ENCODE measurements around the gene CENPVL2.
"Not testable (repeated sequence)": the region's sequence is repeated elsewhere in the genome, so short reads cannot be mapped to it uniquely, and the experiment has no call there.

Gene CENPVL2
- total RNA-seq, result 0 reads per million in 4 experiments

DNA sequence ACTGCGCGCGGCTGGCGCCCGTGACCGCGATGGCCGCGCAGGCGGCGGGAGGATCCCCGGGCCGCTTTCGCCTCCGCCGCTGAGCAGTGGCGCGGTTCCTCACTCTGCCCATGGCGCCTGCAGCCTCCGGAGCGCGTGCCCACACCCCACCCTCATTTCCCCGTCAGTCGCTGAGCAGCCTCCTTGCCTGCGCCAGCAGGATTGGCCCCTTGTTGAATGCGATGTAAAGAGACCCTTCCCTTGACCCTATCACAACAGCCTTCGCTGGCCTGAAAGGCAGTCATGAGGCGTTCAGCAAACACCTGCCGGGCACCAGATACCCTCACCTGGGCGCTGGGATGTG lies at the start of gene CENPVL2:
CENPVL2 (minus strand) TSS at position 112 of the 343 bp plus-strand sequence; CDS start at position 112, 0 bp downstream.
- not testable (repeated sequence) for DNase-seq

DNA sequence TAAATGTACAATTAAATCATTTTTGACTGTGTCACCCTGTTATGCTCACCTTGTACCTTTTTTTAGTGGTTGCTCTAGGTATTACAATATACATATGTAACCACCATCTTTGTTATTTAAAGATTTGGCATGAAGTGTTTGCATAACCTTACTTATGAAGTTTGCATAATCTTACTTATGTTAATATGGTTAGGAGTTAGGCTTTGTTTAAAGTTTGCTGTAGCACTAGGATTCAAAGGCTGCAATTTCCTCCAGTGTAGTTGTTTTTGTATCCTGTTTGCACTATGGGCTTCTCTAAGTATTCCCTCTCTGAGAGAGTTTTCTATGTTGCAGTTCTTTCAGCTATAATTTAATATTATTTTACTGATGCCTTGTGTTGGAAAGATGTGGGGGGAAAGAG lies 45.6 kb upstream of the CENPVL2 start:
- no peak for DNase-seq

DNA sequence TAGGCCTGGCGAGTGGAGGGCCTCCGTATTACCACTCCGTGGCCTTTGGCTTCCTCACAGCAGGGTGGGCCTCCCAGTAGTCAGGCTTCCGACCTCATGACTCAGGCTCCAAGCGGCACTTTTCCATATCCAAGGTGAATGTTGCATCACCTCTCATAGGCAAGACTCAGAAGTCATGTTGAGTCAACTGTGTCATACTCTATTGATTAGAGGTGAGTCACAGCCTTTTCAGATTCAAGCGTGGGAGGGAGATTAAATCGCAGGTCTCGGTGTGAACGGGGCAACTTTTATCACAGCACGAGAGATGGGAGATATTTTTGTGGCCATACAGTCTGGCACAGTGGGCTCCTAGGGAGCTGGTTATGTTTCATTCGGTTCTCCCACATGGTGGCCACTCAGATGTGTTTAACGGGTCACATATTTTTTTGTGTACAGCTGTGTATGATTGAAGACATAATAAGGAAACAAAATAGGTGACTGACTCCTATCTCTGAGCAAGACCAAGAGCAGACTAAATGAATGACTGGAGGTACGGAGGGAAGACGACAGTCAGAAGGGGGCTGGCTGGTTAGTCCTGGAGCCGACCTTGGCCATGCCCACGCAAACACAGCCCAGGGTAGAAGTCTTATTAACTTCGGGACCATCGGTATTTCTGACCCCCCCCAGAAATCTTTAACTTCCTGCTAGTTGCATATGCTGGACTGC lies 30.5 kb upstream of the CENPVL2 start:
- not testable (repeated sequence) for DNase-seq

DNA sequence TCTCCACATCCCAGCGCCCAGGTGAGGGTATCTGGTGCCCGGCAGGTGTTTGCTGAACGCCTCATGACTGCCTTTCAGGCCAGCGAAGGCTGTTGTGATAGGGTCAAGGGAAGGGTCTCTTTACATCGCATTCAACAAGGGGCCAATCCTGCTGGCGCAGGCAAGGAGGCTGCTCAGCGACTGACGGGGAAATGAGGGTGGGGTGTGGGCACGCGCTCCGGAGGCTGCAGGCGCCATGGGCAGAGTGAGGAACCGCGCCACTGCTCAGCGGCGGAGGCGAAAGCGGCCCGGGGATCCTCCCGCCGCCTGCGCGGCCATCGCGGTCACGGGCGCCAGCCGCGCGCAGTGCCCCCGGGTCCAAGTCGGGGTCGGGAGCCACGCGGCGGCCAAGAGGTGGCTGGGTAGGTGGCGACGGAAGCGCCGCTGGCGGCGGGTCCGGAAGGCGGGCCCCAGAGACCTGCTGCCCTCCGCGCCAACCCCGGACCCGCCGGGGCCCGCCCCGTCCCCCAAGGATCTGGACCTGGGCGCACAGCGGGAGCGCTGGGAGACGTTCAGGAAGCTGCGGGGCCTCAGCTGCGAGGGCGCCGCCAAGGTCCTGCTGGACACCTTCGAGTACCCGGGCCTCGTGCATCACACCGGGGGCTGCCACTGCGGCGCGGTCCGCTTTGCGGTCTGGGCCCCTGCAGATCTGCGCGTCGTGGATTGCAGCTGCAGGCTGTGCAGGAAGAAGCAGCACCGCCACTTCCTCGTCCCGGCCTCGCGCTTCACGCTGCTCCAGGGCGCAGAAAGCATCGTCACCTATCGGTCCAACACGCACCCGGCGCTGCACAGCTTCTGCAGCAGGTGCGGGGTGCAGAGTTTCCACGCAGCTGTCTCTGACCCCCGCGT lies 27.9 kb upstream of the CENPVL2 start, which contains the start of gene CENPVL1:
CENPVL1 (plus strand) TSS at position 236 of the 888 bp plus-strand sequence; CDS start at position 236, 0 bp downstream.
- not testable (repeated sequence) for DNase-seq

DNA sequence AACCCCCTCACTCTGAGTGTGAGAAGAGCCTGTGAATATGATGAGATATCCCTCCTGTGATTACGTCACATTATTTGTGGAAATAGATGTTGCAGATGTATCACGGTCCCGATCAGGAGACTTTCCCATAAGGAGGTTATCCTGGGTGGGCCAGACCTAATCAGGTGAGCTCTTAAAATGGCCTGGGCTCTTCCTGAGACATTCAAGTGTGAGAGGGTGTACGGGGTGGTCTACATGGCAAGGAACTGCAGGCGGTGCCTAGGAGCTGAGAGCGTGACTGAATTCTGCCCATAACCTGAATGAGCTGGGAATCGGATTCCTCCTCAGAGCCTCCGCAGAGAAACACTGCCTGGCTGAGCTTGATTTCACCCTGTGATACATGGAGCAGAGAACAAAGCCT lies 14.8 kb upstream of the CENPVL2 start:
- DNase-seq, result no peak

DNA sequence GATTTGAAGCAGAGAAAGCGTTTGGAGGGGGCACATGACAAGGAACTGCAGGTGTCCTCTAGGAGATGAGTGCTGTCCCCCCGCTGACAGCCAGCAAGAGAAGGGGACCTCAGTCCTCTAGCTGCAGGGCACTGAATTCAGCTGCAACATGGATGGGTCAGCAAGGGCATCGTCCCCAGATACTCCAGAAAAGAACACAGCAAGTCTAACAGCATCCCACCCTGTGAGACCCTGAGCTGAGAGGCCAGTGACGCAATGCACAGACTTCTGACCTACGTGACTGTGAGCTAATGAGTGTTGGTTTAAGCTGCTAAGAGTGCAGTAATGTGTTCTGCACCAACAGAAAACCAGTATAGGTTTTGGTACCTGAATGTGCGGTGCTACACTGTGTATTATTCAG lies 11.6 kb upstream of the CENPVL2 start:
- DNase-seq, result no peak

DNA sequence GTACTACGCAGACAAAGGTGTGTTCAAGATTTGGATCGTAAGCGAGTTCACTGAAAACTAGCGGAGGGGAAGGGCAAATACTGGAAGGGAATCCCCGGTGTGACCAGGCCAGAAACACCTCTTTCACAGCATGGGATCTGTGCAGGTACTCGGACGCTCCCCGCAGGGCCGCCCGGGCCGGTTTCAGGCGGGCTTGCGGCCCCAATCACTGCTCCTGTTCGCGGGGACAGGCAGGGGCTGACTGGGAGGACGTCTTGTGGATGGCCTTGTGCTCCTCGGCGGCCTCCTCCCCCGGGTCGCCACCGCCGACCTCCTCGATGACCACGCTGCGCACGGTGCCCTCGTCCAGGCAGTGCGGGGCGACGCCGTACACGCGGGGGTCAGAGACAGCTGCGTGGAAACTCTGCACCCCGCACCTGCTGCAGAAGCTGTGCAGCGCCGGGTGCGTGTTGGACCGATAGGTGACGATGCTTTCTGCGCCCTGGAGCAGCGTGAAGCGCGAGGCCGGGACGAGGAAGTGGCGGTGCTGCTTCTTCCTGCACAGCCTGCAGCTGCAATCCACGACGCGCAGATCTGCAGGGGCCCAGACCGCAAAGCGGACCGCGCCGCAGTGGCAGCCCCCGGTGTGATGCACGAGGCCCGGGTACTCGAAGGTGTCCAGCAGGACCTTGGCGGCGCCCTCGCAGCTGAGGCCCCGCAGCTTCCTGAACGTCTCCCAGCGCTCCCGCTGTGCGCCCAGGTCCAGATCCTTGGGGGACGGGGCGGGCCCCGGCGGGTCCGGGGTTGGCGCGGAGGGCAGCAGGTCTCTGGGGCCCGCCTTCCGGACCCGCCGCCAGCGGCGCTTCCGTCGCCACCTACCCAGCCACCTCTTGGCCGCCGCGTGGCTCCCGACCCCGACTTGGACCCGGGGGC lies 567 bp downstream of the CENPVL2 start:
- DNase-seq, result not testable (repeated sequence)

DNA sequence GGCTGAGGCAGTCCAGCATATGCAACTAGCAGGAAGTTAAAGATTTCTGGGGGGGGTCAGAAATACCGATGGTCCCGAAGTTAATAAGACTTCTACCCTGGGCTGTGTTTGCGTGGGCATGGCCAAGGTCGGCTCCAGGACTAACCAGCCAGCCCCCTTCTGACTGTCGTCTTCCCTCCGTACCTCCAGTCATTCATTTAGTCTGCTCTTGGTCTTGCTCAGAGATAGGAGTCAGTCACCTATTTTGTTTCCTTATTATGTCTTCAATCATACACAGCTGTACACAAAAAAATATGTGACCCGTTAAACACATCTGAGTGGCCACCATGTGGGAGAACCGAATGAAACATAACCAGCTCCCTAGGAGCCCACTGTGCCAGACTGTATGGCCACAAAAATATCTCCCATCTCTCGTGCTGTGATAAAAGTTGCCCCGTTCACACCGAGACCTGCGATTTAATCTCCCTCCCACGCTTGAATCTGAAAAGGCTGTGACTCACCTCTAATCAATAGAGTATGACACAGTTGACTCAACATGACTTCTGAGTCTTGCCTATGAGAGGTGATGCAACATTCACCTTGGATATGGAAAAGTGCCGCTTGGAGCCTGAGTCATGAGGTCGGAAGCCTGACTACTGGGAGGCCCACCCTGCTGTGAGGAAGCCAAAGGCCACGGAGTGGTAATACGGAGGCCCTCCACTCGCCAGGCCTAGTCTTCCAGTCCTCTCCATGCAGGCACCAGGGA lies 2.8 kb downstream of the CENPVL2 start:
- DNase-seq, result not testable (repeated sequence)

DNA sequence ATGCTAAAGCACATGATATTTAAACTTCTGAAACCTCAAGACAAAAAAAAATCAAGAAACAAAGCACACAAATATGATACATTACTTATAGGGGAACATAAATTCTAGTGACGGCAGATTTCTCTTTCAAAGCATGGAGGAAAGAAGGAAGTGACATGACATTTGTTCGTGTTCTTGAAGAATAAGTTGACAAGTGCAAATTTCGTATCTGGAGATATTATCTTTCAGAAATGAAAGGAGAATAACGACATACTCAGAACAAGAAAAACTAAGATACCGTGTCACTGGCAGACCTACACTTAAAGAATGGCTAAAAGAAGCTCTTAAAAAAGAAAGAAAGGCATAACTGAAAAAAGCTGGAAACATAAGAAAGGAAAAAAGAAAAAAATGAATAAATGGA lies 16.6 kb downstream of the CENPVL2 start:
- DNase-seq, result no peak

DNA sequence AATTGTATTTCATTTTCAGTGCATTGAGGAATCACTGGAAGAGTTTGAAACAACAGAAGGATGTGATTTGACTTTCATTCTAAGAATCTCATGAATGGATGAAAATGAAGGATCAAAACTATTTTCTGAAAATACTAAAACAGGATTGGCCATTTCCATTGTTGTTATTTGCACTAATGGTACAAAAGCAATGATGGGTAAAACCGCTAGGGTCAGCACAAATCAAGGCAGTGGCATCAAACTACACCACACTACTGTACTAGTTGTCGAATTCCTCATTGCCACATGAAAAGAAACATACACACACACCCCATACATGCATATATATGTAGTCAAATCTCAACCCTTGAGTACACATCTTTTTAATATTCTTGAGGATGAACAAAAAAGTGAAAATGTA lies 39.3 kb downstream of the CENPVL2 start:
- DNase-seq, result no peak

DNA sequence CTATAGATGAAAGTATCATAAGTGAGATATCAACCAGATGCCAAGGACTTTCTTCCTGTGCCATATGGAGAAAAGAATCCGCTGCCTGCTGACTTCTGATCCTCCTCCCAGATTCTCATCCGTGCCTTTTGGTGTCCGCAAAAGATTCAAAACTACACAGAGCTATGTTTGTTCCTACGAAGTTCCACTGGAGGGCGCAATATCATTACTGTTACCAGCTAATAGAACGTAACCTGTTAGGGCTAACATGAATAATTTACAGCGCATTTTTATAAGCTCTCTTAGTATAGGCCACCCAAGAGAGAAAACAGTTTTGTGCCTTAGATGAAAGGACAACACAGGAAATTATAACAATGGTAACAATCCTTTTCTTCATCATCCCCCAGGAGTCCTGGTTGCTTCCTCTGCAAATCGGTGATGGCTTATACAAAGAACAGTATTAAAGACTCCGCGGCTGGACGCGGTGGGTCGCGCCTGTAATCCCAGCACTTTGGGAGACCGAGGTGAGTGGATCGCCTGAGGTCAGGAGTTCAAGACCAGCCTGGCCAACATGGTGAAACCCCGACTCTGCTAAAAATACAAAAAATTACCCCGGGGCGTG lies 41.1 kb downstream of the CENPVL2 start:
- DNase-seq, result no peak

DNA sequence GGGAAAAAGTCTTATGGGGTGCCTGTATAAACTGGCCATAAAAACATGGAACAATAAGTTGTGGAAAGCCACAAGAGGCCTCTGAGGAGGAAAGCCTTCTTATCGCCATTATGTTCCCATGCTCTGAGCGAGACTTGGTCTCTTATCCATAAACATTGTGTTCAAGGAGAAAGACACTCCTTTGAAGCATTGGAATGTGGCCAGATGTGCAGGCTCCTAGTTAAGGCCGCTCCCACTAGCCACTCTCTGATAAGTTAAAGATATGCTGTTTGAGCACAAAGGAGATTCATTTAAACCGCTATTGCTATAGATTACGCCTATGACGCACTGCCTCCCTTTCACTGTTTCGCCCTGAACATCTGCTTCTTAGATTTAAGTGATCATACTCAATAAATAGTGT lies 46.1 kb downstream of the CENPVL2 start:
- not testable (repeated sequence) for DNase-seq
